Measurements from ENCODE around the gene CREB5.

DNA sequence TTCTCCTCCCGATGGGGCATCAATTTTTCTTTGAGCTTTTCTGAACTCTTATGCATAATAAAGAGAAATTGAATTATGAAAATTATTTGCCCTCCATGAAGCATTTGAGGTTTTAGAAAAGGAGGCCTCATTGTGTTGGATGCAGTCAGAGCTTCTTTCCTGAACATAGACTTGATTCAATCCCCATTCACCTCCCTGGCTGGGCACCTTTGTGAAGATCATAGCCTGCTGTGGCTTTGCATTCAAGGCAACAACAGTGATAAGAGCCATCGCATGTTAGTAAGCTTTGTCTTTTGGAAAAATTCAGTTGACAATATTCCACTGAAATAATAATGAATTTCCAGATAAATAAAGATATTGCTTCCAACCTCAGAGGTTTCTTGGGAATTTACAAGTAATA, 458.8 kb downstream of the CREB5 start:
- TF ChIP-seq, protein P1, sequence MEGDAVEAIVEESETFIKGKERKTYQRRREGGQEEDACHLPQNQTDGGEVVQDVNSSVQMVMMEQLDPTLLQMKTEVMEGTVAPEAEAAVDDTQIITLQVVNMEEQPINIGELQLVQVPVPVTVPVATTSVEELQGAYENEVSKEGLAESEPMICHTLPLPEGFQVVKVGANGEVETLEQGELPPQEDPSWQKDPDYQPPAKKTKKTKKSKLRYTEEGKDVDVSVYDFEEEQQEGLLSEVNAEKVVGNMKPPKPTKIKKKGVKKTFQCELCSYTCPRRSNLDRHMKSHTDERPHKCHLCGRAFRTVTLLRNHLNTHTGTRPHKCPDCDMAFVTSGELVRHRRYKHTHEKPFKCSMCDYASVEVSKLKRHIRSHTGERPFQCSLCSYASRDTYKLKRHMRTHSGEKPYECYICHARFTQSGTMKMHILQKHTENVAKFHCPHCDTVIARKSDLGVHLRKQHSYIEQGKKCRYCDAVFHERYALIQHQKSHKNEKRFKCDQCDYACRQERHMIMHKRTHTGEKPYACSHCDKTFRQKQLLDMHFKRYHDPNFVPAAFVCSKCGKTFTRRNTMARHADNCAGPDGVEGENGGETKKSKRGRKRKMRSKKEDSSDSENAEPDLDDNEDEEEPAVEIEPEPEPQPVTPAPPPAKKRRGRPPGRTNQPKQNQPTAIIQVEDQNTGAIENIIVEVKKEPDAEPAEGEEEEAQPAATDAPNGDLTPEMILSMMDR (IDR thresholded peaks at IDR 0.05): no peak
- TF ChIP-seq EP300 (IDR thresholded peaks at IDR 0.05): no peak
- no peak for TF ChIP-seq POLR2AphosphoS5 (IDR thresholded peaks at IDR 0.05)
